Loucy (cell line): ENCODE measurements around the gene KCNJ6.

Experiments used
- CTCF ChIP-seq: fragments of 200-600 bp; sonication (generic); conservative IDR thresholded peaks from 2 replicates; pipeline ENCODE4 v1.5.1; 2014; ENCODE audit warnings: mild to moderate bottlenecking, antibody characterized with exemption, low read length
- EZH2phosphoT487 ChIP-seq: fragments of 200-600 bp; IDR thresholded peaks from 2 replicates; pipeline ENCODE4 v1.6.1; 2018; ENCODE audit warnings: antibody characterized with exemption, mild to moderate bottlenecking, moderate library complexity, borderline replicate concordance

- TF ChIP-seq EZH2phosphoT487 (no peak), CTCF (no peak)
Observed at GRCh38 chr21:37682966-37683365, 233.3 kb downstream of the KCNJ6 start.
